ENCODE measurements around the gene ST8SIA5.

Gene ST8SIA5

DNA sequence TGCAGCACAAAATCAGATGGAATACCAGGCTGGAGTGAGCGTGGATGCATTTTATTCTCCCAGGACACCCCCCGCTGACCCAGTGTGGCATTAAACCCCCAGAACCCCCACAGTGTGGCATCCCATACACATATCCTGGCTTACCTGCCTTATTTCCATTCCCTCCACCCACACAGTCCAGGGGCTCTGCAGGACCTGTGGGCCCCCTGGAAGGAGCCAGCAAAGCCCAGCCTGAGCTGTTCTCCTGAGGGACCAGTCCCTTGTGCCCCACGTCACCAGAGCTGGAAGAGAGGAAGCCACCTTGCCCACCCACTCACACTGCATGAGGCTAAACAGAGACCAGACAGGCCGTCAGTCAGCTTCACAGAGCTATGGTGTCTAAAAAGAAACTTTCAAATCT, 20.1 kb downstream of the ST8SIA5 start:
- DNase-seq = no peak

DNA sequence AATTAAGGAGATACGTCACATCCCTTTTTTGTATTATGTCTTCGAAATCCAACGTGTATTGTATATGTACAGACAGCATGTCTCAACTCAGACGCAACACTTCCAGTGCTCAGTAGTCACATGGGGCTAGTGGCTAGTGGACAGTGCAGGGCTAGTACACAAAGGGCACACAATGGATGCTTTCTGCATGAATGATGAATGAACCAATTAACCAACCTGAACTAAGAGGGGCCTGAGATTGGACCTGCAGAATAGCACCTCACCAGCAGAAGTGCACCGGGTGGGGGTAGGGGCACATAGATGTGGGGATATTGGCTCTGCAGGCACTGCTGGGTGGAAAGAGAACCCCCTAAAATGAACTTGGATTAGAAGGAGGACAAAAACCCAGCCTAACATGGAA, 20.7 kb downstream of the ST8SIA5 start:
- DNase-seq = no peak

- no peak for DNase-seq
Measured at GRCh38 chr18:46734981-46735380, 21.9 kb downstream of the ST8SIA5 start.

- DNase-seq = no peak
Measured at GRCh38 chr18:46733872-46734271, 23.0 kb downstream of the ST8SIA5 start.

DNA sequence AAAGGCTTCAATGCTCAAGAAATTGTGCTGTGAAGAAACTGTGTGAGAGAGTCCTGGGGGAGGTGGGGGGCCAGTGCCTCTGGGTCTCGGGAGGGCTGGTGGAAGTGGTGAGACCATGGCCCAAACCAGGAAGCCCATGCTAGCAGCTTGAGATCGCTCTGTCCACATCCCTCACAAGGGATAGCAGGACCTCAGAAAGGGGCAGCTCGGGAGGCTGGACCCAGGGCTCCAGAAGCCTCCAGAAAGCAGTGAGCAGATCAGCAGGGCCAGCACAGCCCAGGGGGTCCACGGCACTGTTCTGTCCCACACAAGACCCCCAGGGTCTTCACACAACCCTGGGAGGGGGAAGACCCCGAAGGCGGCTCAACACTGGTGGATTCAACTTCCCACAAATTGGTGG, 24.1 kb downstream of the ST8SIA5 start:
- no peak for DNase-seq

DNA sequence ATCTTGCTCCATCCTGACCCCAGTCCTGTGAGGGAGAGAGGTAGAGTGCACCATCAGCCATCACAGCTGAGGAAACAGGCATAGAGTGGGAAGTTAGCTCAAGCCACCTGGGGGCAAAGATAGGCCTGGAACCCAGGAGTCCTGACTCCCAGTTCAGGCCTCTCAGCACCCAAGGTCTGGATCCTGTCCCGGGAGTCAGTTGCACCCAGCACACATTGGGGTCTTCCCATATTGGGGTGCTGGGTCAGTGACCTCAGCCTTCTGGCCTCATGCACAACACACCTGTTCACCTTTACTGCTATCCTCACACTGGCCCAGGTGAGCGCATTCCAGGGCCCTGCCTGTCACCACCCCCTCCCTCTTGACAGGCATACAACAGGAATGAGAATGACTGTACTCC, 24.7 kb downstream of the ST8SIA5 start:
- DNase-seq = no peak

DNA sequence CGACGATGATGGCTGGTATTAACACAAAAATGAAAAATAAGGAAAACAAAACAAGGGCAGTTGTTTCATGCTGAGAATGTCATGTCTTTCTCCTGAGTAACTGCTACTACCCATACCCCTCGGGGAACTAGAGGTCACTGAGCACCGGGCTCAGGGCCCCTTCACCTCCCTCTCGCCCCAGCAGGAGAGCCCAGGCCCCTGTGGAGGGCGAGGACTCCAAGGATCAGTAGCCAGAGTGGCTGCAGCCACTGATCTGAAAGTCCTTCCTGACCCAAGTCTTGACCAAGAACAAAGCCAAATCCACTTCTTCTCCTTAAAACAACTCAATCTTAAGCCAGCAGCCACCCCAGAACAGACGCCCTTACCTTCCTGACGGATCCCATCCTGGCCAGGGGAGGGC, 25.5 kb downstream of the ST8SIA5 start:
- no peak for DNase-seq

- no peak for DNase-seq
Measured at GRCh38 chr18:46728219-46728930, 28.5 kb downstream of the ST8SIA5 start.

GRCh38 chr18:46727177-46727576, 29.7 kb downstream of the ST8SIA5 start:
- DNase-seq = no peak

GRCh38 chr18:46725310-46725709, 31.5 kb downstream of the ST8SIA5 start:
- DNase-seq = no peak

GRCh38 chr18:46723856-46724415, 32.9 kb downstream of the ST8SIA5 start:
- DNase-seq = no peak

- no peak for DNase-seq
Measured at GRCh38 chr18:46722051-46722450, 34.8 kb downstream of the ST8SIA5 start.

GRCh38 chr18:46721331-46721730, 35.5 kb downstream of the ST8SIA5 start:
- no peak for DNase-seq

DNA sequence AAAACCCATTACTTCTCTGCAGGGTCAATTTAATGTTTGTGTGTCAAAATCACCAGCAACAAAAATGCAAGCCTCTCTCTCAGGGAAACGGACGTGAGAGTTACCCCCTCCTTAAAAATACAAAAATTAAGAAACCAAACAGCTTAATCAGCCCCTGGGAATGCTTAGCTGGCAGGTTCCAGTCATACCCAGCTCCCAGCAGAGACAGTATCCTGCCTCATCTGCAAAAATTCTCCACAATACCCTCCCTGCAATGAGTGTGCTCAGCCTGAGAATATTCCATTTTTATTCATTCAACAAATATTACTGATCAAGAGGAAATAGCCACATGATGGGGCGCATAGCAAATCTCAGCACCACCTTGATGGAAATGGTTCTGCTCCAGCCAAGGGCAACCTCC, 36.3 kb downstream of the ST8SIA5 start:
- DNase-seq = no peak

GRCh38 chr18:46720092-46720491, 36.8 kb downstream of the ST8SIA5 start:
- no peak for DNase-seq

GRCh38 chr18:46719388-46719787, 37.5 kb downstream of the ST8SIA5 start:
- no peak for DNase-seq

DNA sequence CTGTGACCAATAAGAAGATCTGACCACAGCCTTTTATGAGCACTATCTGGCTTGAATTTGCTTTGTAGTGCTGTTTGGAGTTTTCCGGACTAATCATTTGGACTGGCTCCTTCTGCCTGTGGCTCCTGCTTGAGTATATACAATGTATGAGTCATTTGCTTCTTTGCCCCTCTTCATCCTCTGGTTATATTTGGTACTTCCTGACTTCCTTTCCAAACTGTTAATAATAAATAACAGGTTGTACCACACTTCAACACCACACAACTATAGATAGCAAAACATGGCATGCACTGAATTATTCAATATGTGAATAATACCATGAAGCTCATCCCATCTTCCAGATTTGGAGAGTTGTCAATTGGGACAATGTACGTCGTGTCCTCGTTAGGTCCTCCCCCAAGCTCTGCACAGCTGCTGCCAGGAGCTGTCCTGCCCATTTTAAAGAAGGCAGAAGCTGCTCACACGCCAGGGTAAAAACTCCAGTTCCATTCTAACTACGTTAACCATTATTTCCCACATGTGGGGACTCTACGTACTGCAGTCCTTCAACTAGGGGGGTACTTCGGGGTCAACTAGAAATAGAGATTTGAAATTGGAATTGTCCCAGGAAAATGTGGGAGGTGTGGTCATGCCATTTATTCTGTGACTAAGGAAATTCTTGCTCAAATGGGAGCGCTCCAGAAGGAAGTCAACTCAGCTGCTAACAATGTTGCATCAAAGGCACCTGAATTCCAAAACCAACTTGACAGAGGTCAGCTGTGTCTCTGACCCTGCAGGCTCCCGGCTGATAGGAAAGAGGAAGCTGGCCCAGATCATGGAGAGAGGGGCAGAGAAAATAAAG, 38.1 kb downstream of the ST8SIA5 start:
- DNase-seq = no peak

DNA sequence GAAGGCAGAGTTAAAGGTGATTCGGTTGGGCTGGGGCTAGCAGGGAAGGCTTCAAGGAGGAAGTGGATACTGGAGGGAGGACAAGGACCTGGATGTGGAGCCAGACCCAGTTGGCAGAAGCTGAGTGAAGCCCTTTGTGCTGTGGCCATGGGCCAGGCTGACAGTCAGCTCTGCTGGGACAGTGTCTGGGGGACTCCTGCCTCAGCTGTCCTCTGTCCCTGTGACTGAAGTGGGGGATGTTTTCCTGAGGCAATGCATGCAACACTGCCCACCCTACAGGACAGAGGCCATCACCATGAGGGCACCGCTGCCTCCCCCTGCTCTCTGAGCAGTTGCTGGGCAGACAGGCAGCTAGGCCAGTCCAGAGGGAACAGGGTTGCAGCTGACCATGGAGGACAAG, 40.0 kb downstream of the ST8SIA5 start:
- no peak for DNase-seq

DNA sequence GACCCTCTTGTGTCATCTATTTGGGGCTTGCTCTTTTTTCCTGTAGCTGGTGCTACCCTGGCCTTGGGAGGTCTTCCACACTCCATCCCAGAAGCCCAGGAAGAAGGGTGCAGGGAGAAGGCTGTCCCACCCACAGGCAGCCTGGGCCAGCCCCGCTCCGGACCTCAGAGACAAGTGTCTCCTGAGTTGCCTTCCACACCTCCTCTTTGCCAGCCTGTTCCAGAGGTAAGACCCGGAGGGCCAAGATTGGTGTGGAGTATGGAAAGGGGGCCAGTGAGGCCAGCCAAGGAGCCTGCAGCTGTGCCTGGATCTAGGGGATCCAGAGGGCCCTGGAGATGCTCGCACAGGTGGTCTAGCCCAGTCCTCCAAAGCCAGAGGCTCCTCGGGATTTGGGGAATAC, 40.5 kb downstream of the ST8SIA5 start:
- no peak for DNase-seq

DNA sequence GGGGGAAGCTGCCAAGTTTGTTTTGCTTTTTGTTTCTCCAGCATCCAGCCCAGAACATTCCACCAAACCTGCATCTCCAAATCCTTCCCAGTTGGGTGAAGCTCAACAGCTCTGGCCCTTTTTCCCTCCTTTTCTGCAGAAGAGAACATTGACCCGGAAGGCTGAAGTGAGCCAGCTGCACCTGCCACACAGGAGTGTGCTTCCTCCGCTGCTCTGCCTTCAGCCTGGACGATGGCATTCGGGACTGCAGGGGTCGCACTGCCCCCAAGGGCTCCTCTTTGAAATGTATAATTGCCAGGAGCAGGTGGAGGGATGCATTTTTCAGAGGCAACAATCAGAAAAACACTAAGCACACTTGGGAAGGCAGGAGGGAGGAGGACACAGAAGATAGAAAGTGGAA, 41.8 kb downstream of the ST8SIA5 start:
- no peak for DNase-seq

GRCh38 chr18:46712406-46712805, 44.4 kb downstream of the ST8SIA5 start:
- no peak for DNase-seq

GRCh38 chr18:46711444-46711863, 45.4 kb downstream of the ST8SIA5 start:
- no peak for DNase-seq

- no peak for DNase-seq
Measured at GRCh38 chr18:46706968-46707367, 49.9 kb downstream of the ST8SIA5 start.

GRCh38 chr18:46705521-46705920, 51.3 kb downstream of the ST8SIA5 start:
- no peak for DNase-seq
